Heart right ventricle (tissue), 16 donors: ENCODE data around the gene H6PD. TPM values are rescaled to one million over a fixed set of nuclear protein-coding genes. Genes with fewer than 3 reads are reported as not detected.
A peak's percentile ranks its signal among the peaks of the same experiment; 100 is the strongest.

Experiments
- ATAC-seq, 8 donors: fragments of 200-7000 bp; cut with Tn5 transposase; one replicate each; pipeline ENCODE4 v1.9.1; 2020; ENCODE audit warnings: mild to moderate bottlenecking in 8 of 8, moderate library complexity in 8 of 8, moderate number of reproducible peaks in 1 of 8
- DNase-seq, 2 donors: peaks; one replicate each; pipeline ENCODE4 v3.0.0-alpha.2; 2020
- H3K27ac ChIP-seq, 10 donors: fragments of 200-600 bp; sonication (generic) in 2 of 10; one replicate each; pipeline versions ENCODE4 v1.5.0 to v1.8.0; 2020 to 2022; ENCODE audit warnings: mild to moderate bottlenecking in 3 of 10
- H3K27me3 ChIP-seq, 7 donors: fragments of 200-600 bp; one replicate each; pipeline ENCODE4 v1.8.0; 2021 to 2022; ENCODE audit warnings: mild to moderate bottlenecking in 2 of 7
- H3K36me3 ChIP-seq, 9 donors: fragments of 200-600 bp; sonication (generic) in 1 of 9; one replicate each; pipeline versions ENCODE4 v1.5.0 to v1.8.0; 2020 to 2022; ENCODE audit warnings: mild to moderate bottlenecking in 2 of 9
- H3K4me1 ChIP-seq, 9 donors: fragments of 200-600 bp; sonication (generic) in 1 of 9; one replicate each; pipeline versions ENCODE4 v1.5.0 to v1.8.0; 2020 to 2022; ENCODE audit warnings: mild to moderate bottlenecking in 4 of 9
- H3K4me3 ChIP-seq, 10 donors: fragments of 200-600 bp; sonication (generic) in 2 of 10; one replicate each; pipeline versions ENCODE4 v1.5.0 to v1.8.0; 2020 to 2022; ENCODE audit warnings: mild to moderate bottlenecking in 7 of 10, moderate library complexity in 2 of 10
- H3K9me3 ChIP-seq, 11 donors: fragments of 200-600 bp in 10 of 11; sonication (generic) in 2 of 11; one replicate each; pipeline versions ENCODE4 v1.5.0 to v1.8.0; 2013 to 2022; ENCODE audit warnings: mild to moderate bottlenecking in 2 of 11, control low read depth in 1 of 11, moderate library complexity in 1 of 11
- WGBS, 2 donors: extraction: QIAGEN DNeasy Blood & Tissue Kit; methylation state at CpG; one replicate each; pipeline ENCODE4 v1.1.7; 2013; ENCODE audit warnings: inconsistent platforms in 1 of 2; 5-methylcytosine and 5-hydroxymethylcytosine counted together
- intact Hi-C, 10 donors: fragments of 100-400 bp; cut with DNase I; formaldehyde crosslinking; loops; one replicate each; pipeline versions ENCODE4 v1.11.1 to v1.14.2; 2022
- polyA plus RNA-seq, 2 donors: library from polyadenylated mRNA; stranded (reverse); fragments of 200-250 nt; gene quantifications; one replicate each; pipeline ENCODE4 v1.2.3, GENCODE V29; 2013
- total RNA-seq, 10 donors: library from RNA; stranded (reverse); fragmentation: NEBNext Ultra II Directional in 3 of 10; extraction: Animal tissue kit (Norgen Biotek cat#: 25700) in 3 of 10; gene quantifications; one replicate each; pipeline versions ENCODE4 v1.2.1 to v1.2.4, GENCODE V29; 2021 to 2023
- TF ChIP-seq, protein P1 (sequence below), 9 donors: fragments of 200-600 bp; sonication (generic) in 2 of 9; IDR thresholded peaks; one replicate each; pipeline versions ENCODE4 v1.5.0 to v1.8.0; 2021 to 2022; ENCODE audit warnings: antibody characterized with exemption in 9 of 9, mild to moderate bottlenecking in 5 of 9, moderate library complexity in 1 of 9
- donor health status: Arrhythmogenic right ventricular cardiomyopathy.
- donor health status: ischemic (EF 13 %, LVEDD 7.1; RV severe dilation, severe dysfunction).
- donor health status: healthy with polysubstance abuse.
- donor health status: DM: no; HTN: yes; CAD: no.
- donor health status: DM: no; HTN: no; CAD: no.
- donor health status: ischemic (EF 25% LVEDD 6.9; RV normal size, moderate dysfunction).
- donor health status: ischemic (EF 25% LVEDD 5.7; RV mildly dilated, moderate dysfunction).
- donor health status: healthy.
- donor health status: DM: yes; HTN: yes; CAD: no.
- donor health status: Ischemic cardiomyopathy.
- donor health status: ischemic (EF 35%, LVEDD 5.7; RV mildly dilated, moderate dysfunction).
- donor health status: nonischemic (EF 11% LVEDD 7.7; RV severe dilation, severe dysfunction).
- donor health status: DM: yes; HTN: yes; CAD: no.
- donor health status: PGD.
- donor health status: ischemic (EF 29% LVEDD 5.4; RV normal size, mild dysfunction).
- donor health status: nonischemic (EF 23%, LVEDD 6.1; RV moderate dilation, normal function).

H6PD gene
- total and polyA plus RNA-seq, 12 donors = 5.7 to 45.0 (median 28.4) TPM

DNA sequence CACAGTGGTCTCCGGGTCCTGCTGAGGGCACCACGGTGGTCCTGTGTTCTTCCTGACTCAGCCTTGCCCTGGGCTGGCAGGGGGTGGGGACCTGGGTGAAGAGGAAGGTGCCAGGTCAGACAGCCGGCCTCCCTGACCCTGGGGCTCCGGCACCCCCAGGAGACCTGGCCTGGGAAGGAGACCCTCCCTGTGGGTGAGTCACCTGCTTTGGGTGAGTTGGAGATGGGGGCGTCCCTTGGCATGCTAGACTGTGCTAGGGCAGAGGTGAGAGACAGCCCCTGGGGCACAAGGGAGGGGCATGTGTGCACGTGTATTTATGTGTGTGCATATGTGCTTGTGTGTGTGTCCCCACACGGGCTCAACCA lies 81.5 kb downstream of the H6PD start:
- H3K4me1 ChIP-seq = peaks cover 0 to 51% (median 15%) of the 10 kb centered on the region in 9 donors
- H3K27ac ChIP-seq = peak overlapping the region in 1 of 10 donors; percentile 29
- TF ChIP-seq, protein P1, sequence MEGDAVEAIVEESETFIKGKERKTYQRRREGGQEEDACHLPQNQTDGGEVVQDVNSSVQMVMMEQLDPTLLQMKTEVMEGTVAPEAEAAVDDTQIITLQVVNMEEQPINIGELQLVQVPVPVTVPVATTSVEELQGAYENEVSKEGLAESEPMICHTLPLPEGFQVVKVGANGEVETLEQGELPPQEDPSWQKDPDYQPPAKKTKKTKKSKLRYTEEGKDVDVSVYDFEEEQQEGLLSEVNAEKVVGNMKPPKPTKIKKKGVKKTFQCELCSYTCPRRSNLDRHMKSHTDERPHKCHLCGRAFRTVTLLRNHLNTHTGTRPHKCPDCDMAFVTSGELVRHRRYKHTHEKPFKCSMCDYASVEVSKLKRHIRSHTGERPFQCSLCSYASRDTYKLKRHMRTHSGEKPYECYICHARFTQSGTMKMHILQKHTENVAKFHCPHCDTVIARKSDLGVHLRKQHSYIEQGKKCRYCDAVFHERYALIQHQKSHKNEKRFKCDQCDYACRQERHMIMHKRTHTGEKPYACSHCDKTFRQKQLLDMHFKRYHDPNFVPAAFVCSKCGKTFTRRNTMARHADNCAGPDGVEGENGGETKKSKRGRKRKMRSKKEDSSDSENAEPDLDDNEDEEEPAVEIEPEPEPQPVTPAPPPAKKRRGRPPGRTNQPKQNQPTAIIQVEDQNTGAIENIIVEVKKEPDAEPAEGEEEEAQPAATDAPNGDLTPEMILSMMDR (IDR thresholded peaks at IDR 0.05) = no peak
- H3K9me3 ChIP-seq = no peaks in the 10 kb centered on the region
- peaks cover 0 to 4% (median 0%) of the 10 kb centered on the region in 9 donors for H3K36me3 ChIP-seq
- no peak for ATAC-seq
- no peak for DNase-seq
- intact Hi-C loops = no loop called here
- no peaks in the 10 kb centered on the region for H3K27me3 ChIP-seq
- H3K4me3 ChIP-seq = no peak overlapping the region
- 88 to 94% methylated on average over 7 of the region's 7 CpGs for WGBS, 2 donors

DNA sequence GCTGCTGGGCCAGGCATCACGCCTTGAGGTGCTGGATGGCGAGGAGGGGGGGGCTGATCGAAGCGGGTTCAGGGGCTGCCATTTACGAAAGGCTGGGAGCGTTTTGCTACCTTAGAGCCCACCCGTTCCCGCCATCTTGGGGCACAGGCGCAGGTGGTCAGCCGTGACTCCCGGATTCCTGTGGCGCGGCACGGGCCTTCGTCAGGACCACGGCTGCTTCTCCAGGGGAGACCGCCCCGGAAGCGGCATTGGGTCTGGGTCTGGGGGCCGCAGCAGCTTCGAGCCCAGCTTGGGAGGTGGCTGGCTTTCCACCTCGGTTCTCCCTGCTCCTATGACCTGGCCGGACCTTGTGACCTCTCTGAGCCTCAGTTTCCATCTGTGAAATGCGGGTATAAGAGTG lies 81.9 kb downstream of the H6PD start:
- intact Hi-C loops = no loop called here

DNA sequence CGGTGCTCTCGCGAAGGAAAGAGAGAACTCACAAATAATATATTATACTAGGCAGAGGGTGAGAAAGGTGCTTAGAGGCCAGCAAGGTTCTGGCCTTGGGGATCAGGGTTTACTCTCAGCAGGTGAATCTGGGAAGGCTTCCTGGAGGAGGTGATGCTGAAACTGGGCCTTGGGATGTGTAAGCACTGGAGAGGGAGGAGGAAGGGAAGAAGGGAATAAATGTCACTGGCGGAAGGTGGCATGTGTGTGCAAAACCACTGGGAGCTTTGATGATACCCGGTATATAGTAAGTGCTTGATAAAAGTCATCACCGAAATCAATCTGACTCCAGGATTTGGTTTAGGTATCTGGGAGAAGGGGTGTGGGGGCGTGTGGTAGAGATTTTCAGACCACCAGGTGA lies 82.5 kb downstream of the H6PD start:
- WGBS, 2 donors = 89 to 92% methylated on average over 7 of the region's 7 CpGs
- peaks cover 0 to 4% (median 0%) of the 10 kb centered on the region in 9 donors for H3K36me3 ChIP-seq
- DNase-seq (no peak), ATAC-seq (no peak)
- H3K4me1 ChIP-seq = peaks cover 0 to 51% (median 19%) of the 10 kb centered on the region in 9 donors
- peak overlapping the region in 1 of 10 donors; percentile 71 for H3K27ac ChIP-seq
- intact Hi-C loops = no loop called here
- TF ChIP-seq, protein P1 (IDR thresholded peaks at IDR 0.05) = no peak
- H3K9me3 ChIP-seq = no peaks in the 10 kb centered on the region
- no peak overlapping the region for H3K4me3 ChIP-seq
- no peaks in the 10 kb centered on the region for H3K27me3 ChIP-seq

More for the DNA sequence above, 81.9 kb downstream of the H6PD start:
- WGBS, 2 donors = 96 to 97% methylated on average over 24 of the region's 24 CpGs
- Histone ChIP-seq H3K27me3 (no peaks in the 10 kb centered on the region), H3K9me3 (no peaks in the 10 kb centered on the region), H3K27ac (no peak overlapping the region), H3K4me1 (peaks cover 0 to 52% (median 15%) of the 10 kb centered on the region in 9 donors), H3K36me3 (peaks cover 0 to 4% (median 0%) of the 10 kb centered on the region in 9 donors), H3K4me3 (no peak overlapping the region)
- TF ChIP-seq, protein P1 (IDR thresholded peaks at IDR 0.05) = no peak
- no peak for DNase-seq
- ATAC-seq = no peak

DNA sequence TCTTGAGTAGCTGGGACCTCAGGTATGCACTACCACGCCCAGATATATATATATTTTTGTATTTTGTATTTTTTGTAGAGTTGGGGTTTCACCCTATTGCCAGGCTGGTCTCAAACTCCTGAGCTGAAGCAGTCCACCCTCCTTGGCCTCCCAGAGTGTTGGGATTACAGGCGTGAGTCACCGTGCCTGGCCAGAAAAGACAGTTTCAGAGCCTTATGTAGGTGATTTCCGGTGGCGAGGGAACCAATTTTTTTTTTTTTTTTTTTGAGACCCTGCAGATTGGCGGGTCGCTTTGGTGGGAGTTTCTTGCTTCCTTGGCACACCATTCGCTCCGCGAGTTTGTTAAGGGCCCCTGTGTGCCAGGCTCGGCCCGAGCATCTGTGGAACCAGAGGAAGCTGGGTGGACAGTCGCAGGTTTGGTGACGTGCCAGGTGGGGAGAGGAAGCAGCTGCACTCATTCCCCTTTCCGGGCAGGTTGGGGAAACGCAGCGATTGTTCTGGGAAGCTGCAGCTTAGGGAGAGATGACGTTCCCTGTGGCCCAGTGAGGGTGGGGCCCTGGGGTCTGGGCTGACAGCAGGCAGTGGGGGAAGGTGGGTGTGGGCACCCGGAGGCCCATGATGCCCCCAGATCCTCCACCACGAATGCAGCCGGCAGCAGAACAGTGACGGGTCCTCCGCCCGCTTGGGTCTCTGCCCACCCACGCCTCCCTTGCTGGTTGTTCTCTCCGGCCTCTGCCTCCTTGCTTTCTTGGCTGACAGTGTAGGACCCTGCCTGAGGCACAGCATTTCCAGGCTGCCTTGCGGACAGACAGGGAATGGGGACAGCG lies 83.2 kb downstream of the H6PD start:
- 48 to 63% methylated on average over 28 of the region's 28 CpGs for WGBS, 2 donors
- Histone ChIP-seq H3K4me3 (peak overlapping the region in 2 of 10 donors; percentile 10 to 24), H3K36me3 (peaks cover 0 to 4% (median 0%) of the 10 kb centered on the region in 9 donors), H3K27ac (peak overlapping the region in 2 of 10 donors; percentile 36 to 71), H3K4me1 (peaks cover 5 to 58% (median 24%) of the 10 kb centered on the region in 9 donors), H3K9me3 (no peaks in the 10 kb centered on the region), H3K27me3 (no peaks in the 10 kb centered on the region)
- ATAC-seq = peak in 7 of 8 donors; percentile 22 to 69 (median 40)
- TF ChIP-seq, protein P1 (IDR thresholded peaks at IDR 0.05) = no peak
- intact Hi-C loops = no loop called here
- peak in 1 of 2 donors; percentile 57 for DNase-seq
